WTC11 (cell line): ENCODE data around the gene NINJ2.

Experiments
- CREB1 ChIP-seq: sonication (generic); formaldehyde crosslinking; IDR thresholded peaks from 2 replicates; pipeline ENCODE4 v1.8.0; 2023; ENCODE audit warnings: mild to moderate bottlenecking, missing genetic modification reagents
- JUN ChIP-seq: sonication (generic); formaldehyde crosslinking; IDR thresholded peaks from 2 replicates; pipeline ENCODE4 v1.8.0; 2023; ENCODE audit warnings: mild to moderate bottlenecking, missing genetic modification reagents
- KAT7 ChIP-seq: sonication (generic); formaldehyde crosslinking; IDR thresholded peaks from 2 replicates; pipeline ENCODE4 v1.8.1; 2023; ENCODE audit warnings: missing genetic modification reagents, mild to moderate bottlenecking, borderline replicate concordance
- SP1 ChIP-seq: sonication (generic); formaldehyde crosslinking; conservative IDR thresholded peaks from 2 replicates; pipeline ENCODE4 v1.8.1; 2022; ENCODE audit warnings: missing genetic modification reagents
- TCF7 ChIP-seq: sonication (generic); formaldehyde crosslinking; IDR thresholded peaks from 2 replicates; pipeline ENCODE4 v1.8.0; 2022; ENCODE audit warnings: mild to moderate bottlenecking, low read depth, missing genetic modification reagents, moderate library complexity
- ZNF263 ChIP-seq: sonication (generic); formaldehyde crosslinking; IDR thresholded peaks from 2 replicates; pipeline ENCODE4 v1.8.1; 2022; ENCODE audit warnings: low read depth, mild to moderate bottlenecking, moderate library complexity, missing genetic modification reagents
- TF ChIP-seq, protein P1 (sequence below): fragments of 200-600 bp; IDR thresholded peaks from 2 replicates; pipeline ENCODE4 v1.8.0; 2022; ENCODE audit warnings: antibody characterized with exemption
- TF ChIP-seq, protein P2 (sequence below): sonication (generic); formaldehyde crosslinking; IDR thresholded peaks from 2 replicates; pipeline ENCODE4 v1.8.0; 2023; ENCODE audit warnings: missing genetic modification reagents
- TF ChIP-seq, protein P3 (sequence below): sonication (generic); formaldehyde crosslinking; IDR thresholded peaks from 2 replicates; pipeline ENCODE4 v1.8.0; 2023; ENCODE audit warnings: missing genetic modification reagents, mild to moderate bottlenecking, borderline replicate concordance
- TF ChIP-seq, protein P4 (sequence below): sonication (generic); formaldehyde crosslinking; IDR thresholded peaks from 2 replicates; pipeline ENCODE4 v1.8.1; 2023; ENCODE audit warnings: mild to moderate bottlenecking, missing genetic modification reagents, moderate library complexity
- TF ChIP-seq, protein P5 (sequence below): sonication (generic); formaldehyde crosslinking; conservative IDR thresholded peaks from 2 replicates; pipeline ENCODE4 v1.8.1; 2023; ENCODE audit warnings: mild to moderate bottlenecking, low read depth, missing genetic modification reagents, moderate library complexity

DNA sequence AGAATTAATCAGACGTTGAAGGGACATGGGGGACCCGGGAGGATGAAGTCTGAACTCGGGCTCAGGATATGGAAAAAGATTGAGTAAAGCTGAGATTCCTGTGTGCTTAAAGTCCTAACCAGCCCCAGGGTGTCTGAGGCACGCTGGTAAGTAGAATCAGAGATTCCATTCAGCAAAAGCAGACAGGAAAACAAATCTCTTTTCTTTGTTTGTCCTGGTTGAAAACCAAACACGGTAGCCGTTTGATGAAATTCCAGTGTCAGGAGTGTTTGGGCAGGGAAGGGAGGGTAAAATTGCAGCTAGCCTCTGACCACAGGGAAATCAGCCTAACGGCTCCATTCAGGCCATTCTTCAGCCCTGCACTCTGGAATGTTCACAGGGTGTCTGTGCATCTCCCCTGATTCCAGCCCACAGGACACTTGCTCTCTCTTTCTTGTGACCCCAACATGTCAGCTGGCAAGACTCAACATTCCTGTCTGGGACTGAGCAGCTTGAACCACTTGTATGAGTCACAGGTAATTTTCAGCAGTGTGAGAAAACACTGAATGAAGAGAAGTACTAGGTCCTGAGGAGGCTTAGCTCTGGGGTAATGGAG, 31.0 kb downstream of the NINJ2 start:
- TF ChIP-seq, protein P1, sequence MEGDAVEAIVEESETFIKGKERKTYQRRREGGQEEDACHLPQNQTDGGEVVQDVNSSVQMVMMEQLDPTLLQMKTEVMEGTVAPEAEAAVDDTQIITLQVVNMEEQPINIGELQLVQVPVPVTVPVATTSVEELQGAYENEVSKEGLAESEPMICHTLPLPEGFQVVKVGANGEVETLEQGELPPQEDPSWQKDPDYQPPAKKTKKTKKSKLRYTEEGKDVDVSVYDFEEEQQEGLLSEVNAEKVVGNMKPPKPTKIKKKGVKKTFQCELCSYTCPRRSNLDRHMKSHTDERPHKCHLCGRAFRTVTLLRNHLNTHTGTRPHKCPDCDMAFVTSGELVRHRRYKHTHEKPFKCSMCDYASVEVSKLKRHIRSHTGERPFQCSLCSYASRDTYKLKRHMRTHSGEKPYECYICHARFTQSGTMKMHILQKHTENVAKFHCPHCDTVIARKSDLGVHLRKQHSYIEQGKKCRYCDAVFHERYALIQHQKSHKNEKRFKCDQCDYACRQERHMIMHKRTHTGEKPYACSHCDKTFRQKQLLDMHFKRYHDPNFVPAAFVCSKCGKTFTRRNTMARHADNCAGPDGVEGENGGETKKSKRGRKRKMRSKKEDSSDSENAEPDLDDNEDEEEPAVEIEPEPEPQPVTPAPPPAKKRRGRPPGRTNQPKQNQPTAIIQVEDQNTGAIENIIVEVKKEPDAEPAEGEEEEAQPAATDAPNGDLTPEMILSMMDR: no peak
- TF ChIP-seq ZNF263: no peak
- TF ChIP-seq KAT7 (CRISPR knock-in tag): no peak
- TF ChIP-seq, protein P2, sequence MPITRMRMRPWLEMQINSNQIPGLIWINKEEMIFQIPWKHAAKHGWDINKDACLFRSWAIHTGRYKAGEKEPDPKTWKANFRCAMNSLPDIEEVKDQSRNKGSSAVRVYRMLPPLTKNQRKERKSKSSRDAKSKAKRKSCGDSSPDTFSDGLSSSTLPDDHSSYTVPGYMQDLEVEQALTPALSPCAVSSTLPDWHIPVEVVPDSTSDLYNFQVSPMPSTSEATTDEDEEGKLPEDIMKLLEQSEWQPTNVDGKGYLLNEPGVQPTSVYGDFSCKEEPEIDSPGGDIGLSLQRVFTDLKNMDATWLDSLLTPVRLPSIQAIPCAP (CRISPR knock-in tag): no peak
- TF ChIP-seq, protein P3, sequence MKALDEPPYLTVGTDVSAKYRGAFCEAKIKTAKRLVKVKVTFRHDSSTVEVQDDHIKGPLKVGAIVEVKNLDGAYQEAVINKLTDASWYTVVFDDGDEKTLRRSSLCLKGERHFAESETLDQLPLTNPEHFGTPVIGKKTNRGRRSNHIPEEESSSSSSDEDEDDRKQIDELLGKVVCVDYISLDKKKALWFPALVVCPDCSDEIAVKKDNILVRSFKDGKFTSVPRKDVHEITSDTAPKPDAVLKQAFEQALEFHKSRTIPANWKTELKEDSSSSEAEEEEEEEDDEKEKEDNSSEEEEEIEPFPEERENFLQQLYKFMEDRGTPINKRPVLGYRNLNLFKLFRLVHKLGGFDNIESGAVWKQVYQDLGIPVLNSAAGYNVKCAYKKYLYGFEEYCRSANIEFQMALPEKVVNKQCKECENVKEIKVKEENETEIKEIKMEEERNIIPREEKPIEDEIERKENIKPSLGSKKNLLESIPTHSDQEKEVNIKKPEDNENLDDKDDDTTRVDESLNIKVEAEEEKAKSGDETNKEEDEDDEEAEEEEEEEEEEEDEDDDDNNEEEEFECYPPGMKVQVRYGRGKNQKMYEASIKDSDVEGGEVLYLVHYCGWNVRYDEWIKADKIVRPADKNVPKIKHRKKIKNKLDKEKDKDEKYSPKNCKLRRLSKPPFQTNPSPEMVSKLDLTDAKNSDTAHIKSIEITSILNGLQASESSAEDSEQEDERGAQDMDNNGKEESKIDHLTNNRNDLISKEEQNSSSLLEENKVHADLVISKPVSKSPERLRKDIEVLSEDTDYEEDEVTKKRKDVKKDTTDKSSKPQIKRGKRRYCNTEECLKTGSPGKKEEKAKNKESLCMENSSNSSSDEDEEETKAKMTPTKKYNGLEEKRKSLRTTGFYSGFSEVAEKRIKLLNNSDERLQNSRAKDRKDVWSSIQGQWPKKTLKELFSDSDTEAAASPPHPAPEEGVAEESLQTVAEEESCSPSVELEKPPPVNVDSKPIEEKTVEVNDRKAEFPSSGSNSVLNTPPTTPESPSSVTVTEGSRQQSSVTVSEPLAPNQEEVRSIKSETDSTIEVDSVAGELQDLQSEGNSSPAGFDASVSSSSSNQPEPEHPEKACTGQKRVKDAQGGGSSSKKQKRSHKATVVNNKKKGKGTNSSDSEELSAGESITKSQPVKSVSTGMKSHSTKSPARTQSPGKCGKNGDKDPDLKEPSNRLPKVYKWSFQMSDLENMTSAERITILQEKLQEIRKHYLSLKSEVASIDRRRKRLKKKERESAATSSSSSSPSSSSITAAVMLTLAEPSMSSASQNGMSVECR (CRISPR knock-in tag): no peak
- TF ChIP-seq SP1: no peak
- TF ChIP-seq, protein P4, sequence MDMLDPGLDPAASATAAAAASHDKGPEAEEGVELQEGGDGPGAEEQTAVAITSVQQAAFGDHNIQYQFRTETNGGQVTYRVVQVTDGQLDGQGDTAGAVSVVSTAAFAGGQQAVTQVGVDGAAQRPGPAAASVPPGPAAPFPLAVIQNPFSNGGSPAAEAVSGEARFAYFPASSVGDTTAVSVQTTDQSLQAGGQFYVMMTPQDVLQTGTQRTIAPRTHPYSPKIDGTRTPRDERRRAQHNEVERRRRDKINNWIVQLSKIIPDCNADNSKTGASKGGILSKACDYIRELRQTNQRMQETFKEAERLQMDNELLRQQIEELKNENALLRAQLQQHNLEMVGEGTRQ (CRISPR knock-in tag): no peak
- no peak for TF ChIP-seq CREB1
- TF ChIP-seq, protein P5, sequence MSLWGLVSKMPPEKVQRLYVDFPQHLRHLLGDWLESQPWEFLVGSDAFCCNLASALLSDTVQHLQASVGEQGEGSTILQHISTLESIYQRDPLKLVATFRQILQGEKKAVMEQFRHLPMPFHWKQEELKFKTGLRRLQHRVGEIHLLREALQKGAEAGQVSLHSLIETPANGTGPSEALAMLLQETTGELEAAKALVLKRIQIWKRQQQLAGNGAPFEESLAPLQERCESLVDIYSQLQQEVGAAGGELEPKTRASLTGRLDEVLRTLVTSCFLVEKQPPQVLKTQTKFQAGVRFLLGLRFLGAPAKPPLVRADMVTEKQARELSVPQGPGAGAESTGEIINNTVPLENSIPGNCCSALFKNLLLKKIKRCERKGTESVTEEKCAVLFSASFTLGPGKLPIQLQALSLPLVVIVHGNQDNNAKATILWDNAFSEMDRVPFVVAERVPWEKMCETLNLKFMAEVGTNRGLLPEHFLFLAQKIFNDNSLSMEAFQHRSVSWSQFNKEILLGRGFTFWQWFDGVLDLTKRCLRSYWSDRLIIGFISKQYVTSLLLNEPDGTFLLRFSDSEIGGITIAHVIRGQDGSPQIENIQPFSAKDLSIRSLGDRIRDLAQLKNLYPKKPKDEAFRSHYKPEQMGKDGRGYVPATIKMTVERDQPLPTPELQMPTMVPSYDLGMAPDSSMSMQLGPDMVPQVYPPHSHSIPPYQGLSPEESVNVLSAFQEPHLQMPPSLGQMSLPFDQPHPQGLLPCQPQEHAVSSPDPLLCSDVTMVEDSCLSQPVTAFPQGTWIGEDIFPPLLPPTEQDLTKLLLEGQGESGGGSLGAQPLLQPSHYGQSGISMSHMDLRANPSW (CRISPR knock-in tag): no peak
- no peak for TF ChIP-seq JUN (CRISPR knock-in tag)
- no peak for TF ChIP-seq TCF7
